Heart left ventricle (tissue), 13 donors: ENCODE measurements around the gene KRTAP10-6.

Experiments
- POLR2A ChIP-seq, 2 donors: fragments of 450-650 bp; IDR thresholded peaks; one replicate each; pipeline ENCODE4 v1.6.1; 2017; ENCODE audit warnings: antibody characterized with exemption in 2 of 2, mild to moderate bottlenecking in 2 of 2, moderate library complexity in 2 of 2
- TF ChIP-seq, protein P1 (sequence below), 12 donors: fragments of 200-600 bp; sonication (generic) in 4 of 12; IDR thresholded peaks; one replicate each; pipeline versions ENCODE4 v1.5.0 to v1.8.0; 2018 to 2022; ENCODE audit warnings: antibody characterized with exemption in 12 of 12, mild to moderate bottlenecking in 5 of 12
- donor health status: ischemic (EF 13 %, LVEDD 7.1; RV severe dilation, severe dysfunction).
- donor health status: DM: no; HTN: yes; CAD: no.
- donor health status: DM: no; HTN: no; CAD: no.
- donor health status: ischemic (EF 25% LVEDD 6.9; RV normal size, moderate dysfunction).
- donor health status: ischemic (EF 25% LVEDD 5.7; RV mildly dilated, moderate dysfunction).
- donor health status: ischemic (EF 35%, LVEDD 5.7; RV mildly dilated, moderate dysfunction).
- donor health status: nonischemic (EF 11% LVEDD 7.7; RV severe dilation, severe dysfunction).
- donor health status: DM: yes; HTN: yes; CAD: no.
- donor health status: PGD.
- donor health status: ischemic (EF 29% LVEDD 5.4; RV normal size, mild dysfunction).
- donor health status: nonischemic (EF 23%, LVEDD 6.1; RV moderate dilation, normal function).

GRCh38 chr21:44616591-44616926 is 24.3 kb upstream of the KRTAP10-6 start:
- TF ChIP-seq, protein P1, sequence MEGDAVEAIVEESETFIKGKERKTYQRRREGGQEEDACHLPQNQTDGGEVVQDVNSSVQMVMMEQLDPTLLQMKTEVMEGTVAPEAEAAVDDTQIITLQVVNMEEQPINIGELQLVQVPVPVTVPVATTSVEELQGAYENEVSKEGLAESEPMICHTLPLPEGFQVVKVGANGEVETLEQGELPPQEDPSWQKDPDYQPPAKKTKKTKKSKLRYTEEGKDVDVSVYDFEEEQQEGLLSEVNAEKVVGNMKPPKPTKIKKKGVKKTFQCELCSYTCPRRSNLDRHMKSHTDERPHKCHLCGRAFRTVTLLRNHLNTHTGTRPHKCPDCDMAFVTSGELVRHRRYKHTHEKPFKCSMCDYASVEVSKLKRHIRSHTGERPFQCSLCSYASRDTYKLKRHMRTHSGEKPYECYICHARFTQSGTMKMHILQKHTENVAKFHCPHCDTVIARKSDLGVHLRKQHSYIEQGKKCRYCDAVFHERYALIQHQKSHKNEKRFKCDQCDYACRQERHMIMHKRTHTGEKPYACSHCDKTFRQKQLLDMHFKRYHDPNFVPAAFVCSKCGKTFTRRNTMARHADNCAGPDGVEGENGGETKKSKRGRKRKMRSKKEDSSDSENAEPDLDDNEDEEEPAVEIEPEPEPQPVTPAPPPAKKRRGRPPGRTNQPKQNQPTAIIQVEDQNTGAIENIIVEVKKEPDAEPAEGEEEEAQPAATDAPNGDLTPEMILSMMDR (IDR thresholded peaks at IDR 0.05) = no peak
- no peak for TF ChIP-seq POLR2A (IDR thresholded peaks at IDR 0.05)
